Measurements from ENCODE around the gene GSTT2B.
A peak's percentile ranks its signal among the peaks of the same experiment; 100 is the strongest.
"Not testable (repeated sequence)": the region's sequence is repeated elsewhere in the genome, so short reads cannot be mapped to it uniquely, and the experiment has no call there.

The GSTT2B gene

GRCh38 chr22:23969071-23969470 is 8.1 kb upstream of the GSTT2B start:
- TF ChIP-seq CTCF (IDR thresholded peaks at IDR 0.05) (no peak), ZFX (IDR thresholded peaks at IDR 0.05; ENCODE audit: borderline replicate concordance) (no peak)
- no peak overlapping the region for H3K27ac ChIP-seq

- not testable (repeated sequence) for H3K27ac ChIP-seq
Measured at GRCh38 chr22:23966568-23966967, 5.6 kb upstream of the GSTT2B start, which contains the start of gene DDTL. DDTL (plus strand) TSS chr22:23966888; CDS start chr22:23966915, 27 bp downstream.

GRCh38 chr22:23966094-23966493 is 5.1 kb upstream of the GSTT2B start:
- not testable (repeated sequence) for H3K27ac ChIP-seq

- TF ChIP-seq CTCF (IDR thresholded peaks at IDR 0.05) = peak; percentile 73
- H3K27ac ChIP-seq = not testable (repeated sequence)
Measured at GRCh38 chr22:23956301-23956900, 4.6 kb downstream of the GSTT2B start.

- not testable (repeated sequence) for H3K27ac ChIP-seq
Measured at GRCh38 chr22:23955886-23956285, 5.1 kb downstream of the GSTT2B start.

- H3K27ac ChIP-seq = not testable (repeated sequence)
Measured at GRCh38 chr22:23954991-23955305, 6.0 kb downstream of the GSTT2B start.

GRCh38 chr22:23954193-23954990 is 6.6 kb downstream of the GSTT2B start:
- not testable (repeated sequence) for H3K27ac ChIP-seq

- H3K27ac ChIP-seq = not testable (repeated sequence)
Measured at GRCh38 chr22:23953485-23953884, 7.5 kb downstream of the GSTT2B start.

GRCh38 chr22:23952794-23953405 is 8.1 kb downstream of the GSTT2B start:
- not testable (repeated sequence) for H3K27ac ChIP-seq

- not testable (repeated sequence) for H3K27ac ChIP-seq
Measured at GRCh38 chr22:23951383-23951782, 9.6 kb downstream of the GSTT2B start.

GRCh38 chr22:23949764-23950163 is 11.2 kb downstream of the GSTT2B start:
- H3K27ac ChIP-seq = not testable (repeated sequence)

- H3K27ac ChIP-seq = not testable (repeated sequence)
Measured at GRCh38 chr22:23947391-23947790, 13.6 kb downstream of the GSTT2B start.

- not testable (repeated sequence) for H3K27ac ChIP-seq
Measured at GRCh38 chr22:23940166-23940565, 20.8 kb downstream of the GSTT2B start.

- no peak overlapping the region for H3K27ac ChIP-seq
- TF ChIP-seq ZFX (IDR thresholded peaks at IDR 0.05; ENCODE audit: borderline replicate concordance) (no peak), CTCF (IDR thresholded peaks at IDR 0.05) (no peak)
Measured at GRCh38 chr22:23939017-23939357, 22.0 kb downstream of the GSTT2B start.
